ENCODE results near the gene ZNF853. TPM values are rescaled to one million over a fixed set of nuclear protein-coding genes. Genes with fewer than 3 reads are reported as not detected.
"Not testable (repeated sequence)": the region's sequence is repeated elsewhere in the genome, so short reads cannot be mapped to it uniquely, and the experiment has no call there.

ZNF853 gene
- polyA plus RNA-seq, 3 donors = 14.7 to 19.7 (median 17.6) TPM

- DNase-seq = no peak
Observed at GRCh38 chr7:6649241-6649961, 34.0 kb downstream of the ZNF853 start.

- no peak for DNase-seq
Observed at GRCh38 chr7:6650086-6650485, 34.7 kb downstream of the ZNF853 start.

DNA sequence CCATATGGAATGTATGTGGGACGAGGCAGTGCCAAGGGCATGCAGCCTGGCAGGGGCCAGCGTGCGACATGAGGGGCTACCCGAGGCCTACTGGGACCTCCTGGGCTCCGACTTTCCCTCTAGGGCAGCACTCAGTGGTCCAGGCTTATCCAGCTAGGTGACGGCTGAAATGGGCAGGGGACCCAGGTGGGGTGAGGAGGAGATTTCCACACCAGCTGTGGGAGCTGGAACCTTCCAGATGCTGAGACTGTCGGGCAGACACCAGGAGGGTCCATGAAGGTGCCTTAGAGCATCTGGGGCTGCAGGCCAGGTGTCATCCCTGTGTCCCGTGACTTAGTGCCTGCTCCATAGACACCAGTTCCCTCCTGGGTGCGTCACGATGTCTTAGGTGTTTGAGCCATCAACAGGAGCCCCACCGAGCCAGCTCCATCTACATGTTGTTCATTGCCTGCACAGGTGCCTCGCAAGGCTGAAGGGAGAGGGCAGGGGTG lies 35.2 kb downstream of the ZNF853 start:
- DNase-seq = no peak

GRCh38 chr7:6651851-6652445 lies 36.5 kb downstream of the ZNF853 start:
- no peak for DNase-seq

GRCh38 chr7:6652446-6653011 lies 37.1 kb downstream of the ZNF853 start:
- no peak for DNase-seq

DNA sequence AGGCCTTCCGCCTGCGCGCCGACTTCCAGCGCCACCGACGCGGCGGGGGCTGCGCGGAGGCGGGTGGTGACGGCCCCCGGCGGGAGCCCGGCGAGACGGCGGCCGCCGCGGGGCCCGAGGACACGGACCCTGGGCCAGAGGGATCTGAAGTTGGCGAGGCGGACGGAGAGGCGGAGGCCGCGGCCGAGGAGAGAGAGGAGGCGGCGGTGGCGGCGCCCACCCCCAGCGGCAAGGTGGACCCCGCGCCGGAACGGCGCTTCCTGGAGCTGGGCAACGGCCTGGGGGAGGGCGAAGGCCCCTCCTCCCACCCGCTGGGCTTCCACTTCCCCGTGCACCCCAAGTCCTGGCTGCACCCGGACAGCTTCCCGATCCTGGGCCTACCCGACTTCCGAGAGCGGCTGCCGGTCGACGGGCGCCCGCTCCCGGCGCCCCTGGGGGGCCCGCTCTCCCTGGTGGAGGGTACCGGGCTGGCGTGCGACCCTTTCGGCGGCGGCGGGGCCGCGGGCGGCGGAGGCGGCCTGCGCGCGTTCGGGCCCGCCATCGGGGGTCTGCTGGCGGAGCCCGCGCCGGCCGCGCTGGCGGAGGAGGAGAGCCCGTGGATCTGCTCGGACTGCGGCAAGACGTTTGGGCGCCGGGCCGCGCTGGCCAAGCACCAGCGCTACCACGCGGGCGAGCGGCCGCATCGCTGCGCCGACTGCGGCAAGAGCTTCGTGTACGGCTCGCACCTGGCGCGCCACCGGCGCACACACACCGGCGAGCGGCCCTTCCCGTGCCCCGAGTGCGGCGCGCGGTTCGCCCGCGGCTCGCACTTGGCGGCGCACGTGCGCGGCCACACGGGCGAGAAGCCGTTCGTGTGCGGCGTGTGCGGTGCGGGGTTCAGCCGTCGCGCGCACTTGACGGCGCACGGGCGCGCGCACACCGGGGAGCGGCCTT lies 37.9 kb downstream of the ZNF853 start:
- DNase-seq = no peak

DNA sequence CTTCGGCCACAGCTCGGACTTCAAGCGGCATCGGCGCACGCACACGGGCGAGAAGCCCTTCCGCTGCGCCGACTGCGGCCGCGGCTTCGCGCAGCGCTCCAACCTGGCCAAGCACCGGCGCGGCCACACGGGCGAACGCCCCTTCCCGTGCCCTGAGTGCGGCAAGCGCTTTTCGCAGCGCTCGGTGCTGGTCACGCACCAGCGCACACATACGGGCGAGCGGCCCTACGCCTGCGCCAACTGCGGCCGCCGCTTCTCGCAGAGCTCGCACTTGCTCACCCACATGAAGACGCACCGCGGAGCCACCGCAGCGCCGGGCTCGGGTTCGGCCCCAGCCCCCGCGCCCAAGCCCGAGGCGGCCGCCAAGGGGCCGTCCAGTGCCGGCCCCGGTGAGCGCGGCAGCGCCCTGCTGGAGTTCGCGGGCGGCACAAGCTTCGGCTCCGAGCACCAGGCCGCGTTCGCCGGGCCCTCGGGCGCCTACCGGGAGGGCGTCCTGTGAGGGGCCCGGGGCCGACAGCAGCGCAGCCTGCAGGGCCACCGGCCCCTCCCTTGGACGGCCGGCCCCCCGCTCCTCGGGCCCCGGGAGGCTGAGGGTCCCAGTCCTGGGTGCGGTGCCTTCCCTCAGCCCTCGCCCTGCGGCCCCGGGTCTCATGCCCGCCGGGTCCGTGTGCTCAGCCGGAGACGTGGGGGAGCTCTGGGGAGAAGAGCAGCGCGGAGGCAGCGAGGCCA lies 38.9 kb downstream of the ZNF853 start:
- no peak for DNase-seq

GRCh38 chr7:6654842-6655610 lies 39.6 kb downstream of the ZNF853 start:
- no peak for DNase-seq

- DNase-seq = no peak
Observed at GRCh38 chr7:6655636-6656385, 40.4 kb downstream of the ZNF853 start.

DNA sequence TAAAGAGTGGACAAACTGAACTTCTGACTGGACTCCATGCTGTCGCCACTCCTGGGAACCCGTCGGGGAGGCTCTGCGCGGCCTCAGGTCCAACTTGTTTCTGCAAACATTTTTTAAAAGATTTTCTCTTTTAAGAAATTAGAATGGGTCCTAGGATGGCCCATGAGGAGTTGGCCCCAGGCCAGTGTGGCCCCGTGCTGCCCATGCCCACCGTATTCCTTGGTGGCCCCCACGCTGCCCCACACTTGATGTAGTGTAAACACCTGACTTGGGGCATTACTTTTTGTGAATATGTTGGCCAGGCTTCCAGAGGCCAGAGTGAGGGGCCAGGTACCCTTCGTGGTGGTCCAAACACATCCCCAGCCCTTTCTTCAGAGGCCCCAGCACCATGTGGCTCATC lies 41.0 kb downstream of the ZNF853 start:
- DNase-seq = no peak

GRCh38 chr7:6658618-6659345 lies 43.4 kb downstream of the ZNF853 start:
- DNase-seq = no peak

GRCh38 chr7:6670851-6671250 lies 55.4 kb downstream of the ZNF853 start:
- not testable (repeated sequence) for DNase-seq

Other genes with a start within 250 kb of the ZNF853 start
- gene RAC1, start 241.1 kb upstream of the ZNF853 start, polyA plus RNA-seq (ENCODE audit: insufficient read length in 3 of 3) = 100 to 1,000 TPM; 265 to 288 (median 271) TPM
- 10 to 100 TPM; 17.5 to 20.5 (median 20.2) TPM for gene DAGLB, start 167.7 kb upstream of the ZNF853 start, polyA plus RNA-seq (ENCODE audit: insufficient read length in 3 of 3)
- gene KDELR2, start 131.5 kb upstream of the ZNF853 start, polyA plus RNA-seq (ENCODE audit: insufficient read length in 3 of 3) = 100 to 1,000 TPM; 177 to 192 (median 186) TPM
- 1 to 10 TPM in 1 of 3 donors, under 1 TPM in 2; 0.63 to 1.3 (median 0.90) TPM for gene GRID2IP, start 64.1 kb upstream of the ZNF853 start, polyA plus RNA-seq (ENCODE audit: insufficient read length in 3 of 3)
- 10 to 100 TPM; 75.6 to 83.1 (median 79.8) TPM for gene ZDHHC4, start 38.2 kb upstream of the ZNF853 start, polyA plus RNA-seq (ENCODE audit: insufficient read length in 3 of 3)
- 10 to 100 TPM; 37.3 to 47.6 (median 40.5) TPM for gene INTS15, start 25.6 kb upstream of the ZNF853 start, polyA plus RNA-seq (ENCODE audit: insufficient read length in 3 of 3)
- gene ZNF316, start 21.7 kb downstream of the ZNF853 start, polyA plus RNA-seq (ENCODE audit: insufficient read length in 3 of 3) = 10 to 100 TPM; 45.1 to 58.2 (median 54.4) TPM
- gene ZNF12, start 91.3 kb downstream of the ZNF853 start, polyA plus RNA-seq (ENCODE audit: insufficient read length in 3 of 3) = 10 to 100 TPM; 35.1 to 39.4 (median 37.2) TPM
- gene RSPH10B2, start 138.5 kb downstream of the ZNF853 start, polyA plus RNA-seq (ENCODE audit: insufficient read length in 3 of 3) = 1 to 10 TPM; 1.5 to 2.0 (median 1.5) TPM
- gene CCZ1B, start 210.7 kb downstream of the ZNF853 start, polyA plus RNA-seq (ENCODE audit: insufficient read length in 3 of 3) = 100 to 1,000 TPM in 1 of 3 donors, 10 to 100 TPM in 2; 51.2 to 102 (median 81.6) TPM